HUES48 (cell line): ENCODE data around the gene PCBP3.
"Not testable (repeated sequence)": the region's sequence is repeated elsewhere in the genome, so short reads cannot be mapped to it uniquely, and the experiment has no call there.

ENCODE experiments used
- H3K27ac ChIP-seq: one replicate; pipeline ENCODE4 v1.7.0; 2013; ENCODE audit warnings: low read depth, low read length, inconsistent platforms
- H3K27me3 ChIP-seq: 2 replicates; pipeline ENCODE4 v1.6.1; 2013; ENCODE audit warnings: mild to moderate bottlenecking, low read length; ENCODE audit not compliant: control insufficient read depth, insufficient read depth
- H3K36me3 ChIP-seq: 2 replicates; pipeline ENCODE4 v1.6.1; 2013; ENCODE audit warnings: low read length; ENCODE audit not compliant: control insufficient read depth, insufficient read depth
- H3K4me1 ChIP-seq: 2 replicates; pipeline ENCODE4 v1.6.1; 2013; ENCODE audit warnings: mild to moderate bottlenecking, low read length; ENCODE audit not compliant: control insufficient read depth, insufficient read depth
- H3K4me3 ChIP-seq: 2 replicates; pipeline ENCODE4 v1.5.1; 2013; ENCODE audit warnings: mild to moderate bottlenecking, low read depth, low read length
- H3K9ac ChIP-seq: 2 replicates; pipeline ENCODE4 v1.6.1; 2013; ENCODE audit warnings: mild to moderate bottlenecking, low read depth, low read length, moderate library complexity
- H3K9me3 ChIP-seq: 2 replicates; pipeline ENCODE4 v1.6.1; 2013; ENCODE audit warnings: low read length; ENCODE audit not compliant: control insufficient read depth, insufficient read depth

PCBP3 gene

GRCh38 chr21:45971616-45972352 is 328.3 kb downstream of the PCBP3 start:
- peaks cover 19% of the 10 kb centered on the region for H3K4me1 ChIP-seq
- no peaks in the 10 kb centered on the region; the same call in 1 of the 2 replicates for H3K27me3 ChIP-seq
- H3K27ac ChIP-seq = no peak overlapping the region
- 0 out of 2 replicates have a peak overlapping the region, but pooled peaks have one; percentile 20 for H3K9ac ChIP-seq
- H3K4me3 ChIP-seq = no peak overlapping the region
- H3K36me3 ChIP-seq = no peaks in the 10 kb centered on the region
- H3K9me3 ChIP-seq = no peaks in the 10 kb centered on the region

GRCh38 chr21:45972353-45972715 is 328.8 kb downstream of the PCBP3 start:
- no peaks in the 10 kb centered on the region for H3K36me3 ChIP-seq
- peak overlapping the region; percentile 68 for H3K4me3 ChIP-seq
- no peaks in the 10 kb centered on the region; the same call in 1 of the 2 replicates for H3K27me3 ChIP-seq
- peaks cover 19% of the 10 kb centered on the region for H3K4me1 ChIP-seq
- no peak overlapping the region for H3K27ac ChIP-seq
- H3K9ac ChIP-seq = 0 out of 2 replicates have a peak overlapping the region, but pooled peaks have one; percentile 20
- H3K9me3 ChIP-seq = no peaks in the 10 kb centered on the region

- H3K4me3 ChIP-seq = peak overlapping the region; percentile 68
- no peaks in the 10 kb centered on the region; the same call in 1 of the 2 replicates for H3K27me3 ChIP-seq
- no peaks in the 10 kb centered on the region for H3K36me3 ChIP-seq
- H3K27ac ChIP-seq = peak overlapping the region; percentile 67
- no peaks in the 10 kb centered on the region for H3K9me3 ChIP-seq
- peaks cover 19% of the 10 kb centered on the region for H3K4me1 ChIP-seq
- peak overlapping the region; percentile 63 for H3K9ac ChIP-seq
Observed at GRCh38 chr21:45972716-45973474, 329.4 kb downstream of the PCBP3 start.

GRCh38 chr21:45973475-45974072 is 330.0 kb downstream of the PCBP3 start:
- Histone ChIP-seq H3K27me3 (no peaks in the 10 kb centered on the region; the same call in 1 of the 2 replicates), H3K4me3 (peak overlapping the region; percentile 68), H3K9ac (peak overlapping the region; percentile 63), H3K4me1 (peaks cover 19% of the 10 kb centered on the region), H3K27ac (peak overlapping the region; percentile 88), H3K9me3 (no peaks in the 10 kb centered on the region), H3K36me3 (no peaks in the 10 kb centered on the region)

GRCh38 chr21:45974073-45975019 is 330.8 kb downstream of the PCBP3 start:
- Histone ChIP-seq H3K36me3 (no peaks in the 10 kb centered on the region), H3K9ac (peak overlapping the region; percentile 41), H3K9me3 (no peaks in the 10 kb centered on the region), H3K27me3 (no peaks in the 10 kb centered on the region; the same call in 1 of the 2 replicates), H3K4me1 (peaks cover 23% of the 10 kb centered on the region), H3K27ac (peak overlapping the region; percentile 88), H3K4me3 (peak overlapping the region; percentile 68)

GRCh38 chr21:45975020-45975666 is 331.6 kb downstream of the PCBP3 start:
- Histone ChIP-seq H3K27ac (peak overlapping the region; percentile 88), H3K4me3 (peak overlapping the region; percentile 68), H3K27me3 (peaks cover 1% of the 10 kb centered on the region; the same call in 1 of the 2 replicates), H3K9ac (peak overlapping the region; percentile 56), H3K4me1 (peaks cover 25% of the 10 kb centered on the region), H3K36me3 (no peaks in the 10 kb centered on the region), H3K9me3 (no peaks in the 10 kb centered on the region)

GRCh38 chr21:45975667-45976409 is 332.3 kb downstream of the PCBP3 start:
- not testable (repeated sequence) for H3K36me3 ChIP-seq, H3K9ac ChIP-seq, H3K27me3 ChIP-seq, H3K9me3 ChIP-seq
- H3K4me1 ChIP-seq = peaks cover 25% of the 10 kb centered on the region
- H3K4me3 ChIP-seq = peak overlapping the region; percentile 68
- peak overlapping the region; percentile 88 for H3K27ac ChIP-seq

- no peaks in the 10 kb centered on the region for H3K36me3 ChIP-seq
- peaks cover 10% of the 10 kb centered on the region for H3K27me3 ChIP-seq
- peaks cover 25% of the 10 kb centered on the region for H3K4me1 ChIP-seq
- H3K4me3 ChIP-seq = peak overlapping the region; percentile 48; the same call in 1 of the 2 replicates
- H3K27ac ChIP-seq = peak overlapping the region; percentile 52
- H3K9me3 ChIP-seq = no peaks in the 10 kb centered on the region
- no peak overlapping the region for H3K9ac ChIP-seq
Observed at GRCh38 chr21:45976701-45977311, 333.3 kb downstream of the PCBP3 start.

GRCh38 chr21:45977396-45977795 is 333.9 kb downstream of the PCBP3 start:
- H3K4me3 ChIP-seq = peak overlapping the region; percentile 7; the same call in 1 of the 2 replicates
- H3K27me3 ChIP-seq = peaks cover 10% of the 10 kb centered on the region
- H3K9me3 ChIP-seq = no peaks in the 10 kb centered on the region
- no peak overlapping the region for H3K9ac ChIP-seq
- H3K27ac ChIP-seq = peak overlapping the region; percentile 42
- H3K4me1 ChIP-seq = peaks cover 20% of the 10 kb centered on the region
- H3K36me3 ChIP-seq = no peaks in the 10 kb centered on the region
